K562 (cell line): ENCODE data around the gene LGALS12. TPM values are rescaled to one million over a fixed set of nuclear protein-coding genes. Genes with fewer than 3 reads are reported as not detected.
A peak's percentile ranks its signal among the peaks of the same experiment; 100 is the strongest.

Experiments
- ATAC-seq: fragments of 200-7000 bp; cut with Tn5 transposase; 3 replicates; pipeline ENCODE4 v1.9.1; 2020; ENCODE audit warnings: moderate library complexity
- BruUV-seq: library from RNA; stranded (reverse); fragments of 400-500 nt; replicated peaks from 2 replicates; lab custom pipeline; 2021; lab: Mats Ljungman, UMichigan
- CTCF ChIA-PET: fragments of 300-600 bp; formaldehyde crosslinking; extraction: SDS; loops from one replicate; lab custom pipeline; 2021; ENCODE audit warnings: low intra/inter-chr PET ratio; lab: Yijun Ruan, JAX
- POLR2A ChIA-PET: fragments of 300-600, 350-650 bp; sonication (Branson Sonifier 250); formaldehyde crosslinking; extraction: SDS; loops from one replicate; lab custom pipeline; 2021; ENCODE audit warnings: antibody characterized with exemption, inconsistent platforms; lab: Yijun Ruan, JAX
- DNase-seq, 4 experiments: peaks; one replicate each; pipeline versions ENCODE4 v3.0.0 to v3.0.0-alpha.2; 2011 to 2018; ENCODE audit warnings: low spot score in 3 of 4, mixed read lengths in 3 of 4; ENCODE audit errors: extremely low read depth in 1 of 4
- FAIRE-seq: peaks from 2 replicates; lab custom pipeline; 2011; peaks lifted over from hg19 to GRCh38; lab: Jason Lieb, UNC
- H2AFZ ChIP-seq: 2 replicates; pipeline ENCODE4 v1.6.0; 2011; ENCODE audit warnings: low read depth, low read length, control low read depth, inconsistent platforms
- H3K27ac ChIP-seq: fragments of 200-600 bp; 3 replicates; pipeline ENCODE4 v1.8.0; 2011; ENCODE audit warnings: low read depth, mild to moderate bottlenecking, control low read depth, inconsistent platforms, low read length, moderate library complexity, mixed read lengths; ENCODE audit errors: extremely low read depth
- H3K27me3 ChIP-seq, 2 experiments: fragments of 300-600 bp in 1 of 2; 2 replicates in 1 of 2; 3 replicates in 1 of 2; pipeline versions ENCODE4 v1.6.0 to v1.8.0; 2011; ENCODE audit warnings: inconsistent platforms in 2 of 2, low read length in 2 of 2, mild to moderate bottlenecking in 1 of 2, mixed read lengths in 1 of 2, moderate library complexity in 1 of 2; ENCODE audit not compliant: control insufficient read depth in 2 of 2, insufficient read depth in 2 of 2
- H3K36me3 ChIP-seq: fragments of 300-600 bp; 3 replicates; pipeline ENCODE4 v1.8.0; 2011; ENCODE audit warnings: mild to moderate bottlenecking, low read length, inconsistent platforms; ENCODE audit not compliant: control insufficient read depth, insufficient read depth
- H3K4me1 ChIP-seq, 2 experiments: fragments of 200-600 bp in 1 of 2; replicated peaks in 1 of 2; 2 replicates in 1 of 2; 3 replicates in 1 of 2; pipeline versions ENCODE4 v1.5.1 to v1.8.0; 2011; ENCODE audit warnings: inconsistent platforms in 2 of 2, low read length in 2 of 2, mild to moderate bottlenecking in 1 of 2, mixed read lengths in 1 of 2, moderate library complexity in 1 of 2; ENCODE audit not compliant: control insufficient read depth in 2 of 2, insufficient read depth in 2 of 2
- H3K4me2 ChIP-seq: 2 replicates; pipeline ENCODE4 v1.6.1; 2011; ENCODE audit warnings: low read length, control low read depth, inconsistent platforms, mixed read lengths; ENCODE audit not compliant: insufficient read depth
- H3K4me3 ChIP-seq: fragments of 200-600 bp; sonication (generic), shearing (Covaris generic); 2 replicates; pipeline ENCODE4 v1.5.1; 2016; ENCODE audit warnings: control low read depth, inconsistent platforms
- H3K79me2 ChIP-seq: fragments of 200-600 bp; 3 replicates; pipeline ENCODE4 v1.8.0; 2011; ENCODE audit warnings: low read length, inconsistent platforms; ENCODE audit not compliant: control insufficient read depth, insufficient read depth
- H3K9ac ChIP-seq, 2 experiments: 2 replicates each; pipeline versions ENCODE4 v1.6.0 to v1.6.1; 2011; ENCODE audit warnings: low read depth in 2 of 2, low read length in 2 of 2, control low read depth in 1 of 2, inconsistent platforms in 1 of 2, mild to moderate bottlenecking in 1 of 2, mixed read lengths in 1 of 2; ENCODE audit not compliant: insufficient read depth in 1 of 2
- H3K9me1 ChIP-seq: one replicate; pipeline ENCODE4 v1.6.0; 2011; ENCODE audit warnings: inconsistent platforms, mild to moderate bottlenecking, low read length, moderate library complexity; ENCODE audit not compliant: control insufficient read depth, insufficient read depth
- H3K9me3 ChIP-seq: replicated peaks from 2 replicates; pipeline ENCODE4 v1.5.1; 2011; ENCODE audit warnings: low read depth, low read length, inconsistent platforms; ENCODE audit not compliant: control insufficient read depth, insufficient read depth
- H4K20me1 ChIP-seq: replicated peaks from 2 replicates; pipeline ENCODE4 v1.6.1; 2011; ENCODE audit warnings: low read length, inconsistent platforms, mixed read lengths; ENCODE audit not compliant: control insufficient read depth, insufficient read depth
- ARID2 ChIP-seq: fragments of 450-650 bp; IDR thresholded peaks from 2 replicates; pipeline ENCODE4 v1.6.1; 2017; ENCODE audit warnings: antibody characterized with exemption, mild to moderate bottlenecking
- BACH1 ChIP-seq: fragments of 200-800 bp; sonication (Bioruptor generic); IDR thresholded peaks from 2 replicates; pipeline ENCODE4 v1.6.1; 2016; ENCODE audit warnings: missing genetic modification characterization, missing compliant biosample characterization
- ESRRA ChIP-seq: fragments of 450-650 bp; IDR thresholded peaks from 2 replicates; pipeline ENCODE4 v1.6.1; 2014; ENCODE audit warnings: low read depth, mild to moderate bottlenecking, moderate library complexity, borderline replicate concordance
- GTF2B ChIP-seq: IDR thresholded peaks from 2 replicates; pipeline ENCODE4 v1.6.1; 2011; ENCODE audit not compliant: insufficient read length; ENCODE audit errors: extremely low read depth
- HDAC8 ChIP-seq: fragments of 450-650 bp; IDR thresholded peaks from 2 replicates; pipeline ENCODE4 v1.6.1; 2016; ENCODE audit warnings: mild to moderate bottlenecking, missing genetic modification characterization, moderate library complexity, missing compliant biosample characterization
- LEF1 ChIP-seq: fragments of 450-650 bp; IDR thresholded peaks from 2 replicates; pipeline ENCODE4 v1.6.1; 2016; ENCODE audit warnings: mild to moderate bottlenecking
- PBX2 ChIP-seq, 2 experiments: IDR thresholded peaks in 1 of 2; conservative IDR thresholded peaks in 1 of 2; 2 replicates each; pipeline ENCODE4 v1.6.1; 2016; ENCODE audit warnings: low read depth in 2 of 2, mild to moderate bottlenecking in 1 of 2, missing compliant biosample characterization in 1 of 2, missing genetic modification characterization in 1 of 2, moderate library complexity in 1 of 2
- PHB2 ChIP-seq: fragments of 450-650 bp; IDR thresholded peaks from 2 replicates; pipeline ENCODE4 v1.6.1; 2017; ENCODE audit warnings: low read depth
- RNF219 ChIP-seq: fragments of 250-450 bp; sonication (Bioruptor Pico); IDR thresholded peaks from 2 replicates; pipeline ENCODE4 v1.5.0; 2022; ENCODE audit warnings: mild to moderate bottlenecking
- SOX6 ChIP-seq: fragments of 450-650 bp; IDR thresholded peaks from 2 replicates; pipeline ENCODE4 v1.6.1; 2014; ENCODE audit warnings: mild to moderate bottlenecking
- TRIM28 ChIP-seq: fragments of 450-650 bp; IDR thresholded peaks from 2 replicates; pipeline ENCODE4 v1.6.1; 2017
- YY1 ChIP-seq, 3 experiments: IDR thresholded peaks; 2 replicates each; pipeline ENCODE4 v1.6.1; 2011; ENCODE audit warnings: low read length in 2 of 3, mild to moderate bottlenecking in 2 of 3, moderate library complexity in 2 of 3, borderline replicate concordance in 1 of 3, control low read depth in 1 of 3, low read depth in 1 of 3; ENCODE audit not compliant: insufficient read depth in 3 of 3, insufficient replicate concordance in 2 of 3, control insufficient read depth in 1 of 3, insufficient read length in 1 of 3; ENCODE audit errors: extremely low read depth in 1 of 3
- ZNF449 ChIP-seq: fragments of 250-450 bp; sonication (Bioruptor Pico); IDR thresholded peaks from 2 replicates; pipeline ENCODE4 v1.8.0; 2022; ENCODE audit warnings: moderate library complexity, mild to moderate bottlenecking, inconsistent platforms
- ZNF766 ChIP-seq: fragments of 200-800 bp; sonication (Bioruptor generic); conservative IDR thresholded peaks from 2 replicates; pipeline ENCODE4 v1.6.1; 2016; ENCODE audit warnings: missing genetic modification characterization, missing compliant biosample characterization
- WGBS: fragments of 100-300 bp; shearing (Covaris generic); methylation state at CpG from one replicate; pipeline ENCODE4 v1.1.6; 2016; ENCODE audit warnings: low coverage, mixed read lengths; ENCODE audit not compliant: insufficient coverage; ENCODE audit errors: missing lambda C conversion rate; 5-methylcytosine and 5-hydroxymethylcytosine counted together
- in situ Hi-C: fragments of 300-500 bp; cut with MboI; formaldehyde crosslinking; loops from 4 replicates; pipeline ENCODE4 v1.15.0; 2018; ENCODE audit warnings: inconsistent platforms, mixed read lengths
- intact Hi-C: fragments of 100-400 bp; cut with micrococcal nuclease; formaldehyde crosslinking; loops from 2 replicates; pipeline ENCODE4 v1.14.2; 2022
- polyA plus RNA-seq, 8 experiments: library from polyadenylated mRNA; depleted of rRNA in 4 of 8; stranded (reverse) in 5 of 8; unstranded in 3 of 8; fragments of >200 nt; fragmentation: Nextera tagmentation in 2 of 8; fragmentation: Illumina TruSeq in 1 of 8; extraction: Ambion mirVana in 2 of 8; extraction: Trizol in 1 of 8; gene quantifications; 2 replicates each; pipeline versions ENCODE4 v1.2.1 to v1.2.3, GENCODE V29; 2011 to 2014; ENCODE audit warnings: inconsistent platforms in 1 of 8, missing spikeins in 1 of 8
- total RNA-seq, 7 experiments: library from RNA; depleted of rRNA in 6 of 7; stranded (reverse); fragments of >200 nt in 6 of 7; fragmentation: Illumina TruSeq in 2 of 7; extraction: Trizol in 2 of 7; gene quantifications; 2 replicates each; pipeline versions ENCODE4 v1.2.1 to v1.2.3, GENCODE V29; 2011 to 2021; ENCODE audit warnings: low replicate concordance in 1 of 7

Gene LGALS12
- total and polyA plus RNA-seq, 9 of the 15 experiments (the other 6 are each of a cell fraction or from before 2014, with no cell fraction given): 0.66 to 8.0 (median 5.0) TPM

GRCh38 chr11:63535734-63536133 lies 29.9 kb downstream of the LGALS12 start:
- ATAC-seq: no peak
- H2AFZ ChIP-seq: peak overlapping the region; percentile 83
- TF ChIP-seq TRIM28: no peak
- no peak for TF ChIP-seq ARID2
- peak in 1 of 3 experiments; percentile 23 for TF ChIP-seq YY1 (IDR thresholded peaks at IDR 0.05; ENCODE audit: borderline replicate concordance in 1 of 3, control insufficient read depth in 1 of 3, extremely low read depth in 1 of 3, insufficient read depth in 3 of 3, insufficient read length in 1 of 3, insufficient replicate concordance in 2 of 3, low read depth in 1 of 3, low read length in 2 of 3)
- peak; percentile 67 for TF ChIP-seq ESRRA
- no peak for TF ChIP-seq PHB2
- no peak for TF ChIP-seq ZNF766
- TF ChIP-seq LEF1: no peak
- TF ChIP-seq PBX2 (CRISPR knock-in tag; IDR thresholded peaks at IDR 0.05; ENCODE audit: low read depth): no peak
- no peak for TF ChIP-seq PBX2 (tag; conservative IDR thresholded peaks at IDR 0.05; ENCODE audit: low read depth)
- TF ChIP-seq RNF219 (CRISPR knock-in tag): no peak
- no peak for TF ChIP-seq BACH1 (tag)
- TF ChIP-seq ZNF449: no peak
- no peak for TF ChIP-seq HDAC8 (tag)
- 0 out of 2 replicates have a peak, but pooled peaks have one; percentile 25 for TF ChIP-seq SOX6
- TF ChIP-seq GTF2B: no peak
- TF ChIP-seq, all 486 proteins: peak for 3
- Histone ChIP-seq H3K4me3 (no peak overlapping the region), H3K4me1 (peaks cover 27 to 63% of the 10 kb centered on the region in 2 experiments), H3K27me3 (no peaks in the 10 kb centered on the region), H3K79me2 (no peaks in the 10 kb centered on the region), H3K27ac (no peak overlapping the region), H4K20me1 (no peaks in the 10 kb centered on the region), H3K36me3 (no peaks in the 10 kb centered on the region), H3K9me1 (no peaks in the 10 kb centered on the region), H3K9me3 (no peaks in the 10 kb centered on the region), H3K9ac (peak overlapping the region in 1 of 2 experiments; percentile 8; a peak in 1 of 4 replicates), H3K4me2 (no peak overlapping the region; the same call in 1 of the 2 replicates)
- WGBS: 57% methylated on average over 1 of the region's 1 CpG
- POLR2A ChIA-PET: interaction anchor here (0.9 kb wide), 1 partner anchor 18 kb away, joined by 3 read pairs; no protein-coding TSS in a partner anchor
- in situ Hi-C loops (no loop called here), intact Hi-C loops (no loop called here)
- FAIRE-seq (peak; percentile 40), DNase-seq (peak in 3 of 4 experiments; percentile 11 to 38 (median 34))
- CTCF ChIA-PET: no interaction called here
- no TSS peak for BruUV-seq
